Thoracic aorta (tissue), 2 donors: ENCODE data around the gene TNK1. TPM values are rescaled to one million over a fixed set of nuclear protein-coding genes. Genes with fewer than 3 reads are reported as not detected.

ENCODE experiments used
- ATAC-seq: fragments of 150-250 bp; one replicate; pipeline ENCODE4 v1.8.0; 2017; ENCODE audit warnings: low read depth; ENCODE audit not compliant: insufficient number of reproducible peaks, low FRiP score
- DNase-seq: peaks from one replicate; pipeline ENCODE4 v3.0.0-alpha.2; 2020; ENCODE audit warnings: low spot score
- H3K27ac ChIP-seq, 2 donors: fragments of 200-600 bp; sonication (generic); 1 replicate in 1 of 2; 2 replicates in 1 of 2; pipeline ENCODE4 v1.5.1; 2016; ENCODE audit warnings: mild to moderate bottlenecking in 2 of 2, moderate library complexity in 2 of 2
- H3K27me3 ChIP-seq: fragments of 200-600 bp; sonication (generic); replicated peaks from 2 replicates; pipeline ENCODE4 v1.6.0; 2016; ENCODE audit warnings: mild to moderate bottlenecking; ENCODE audit not compliant: insufficient read depth
- H3K36me3 ChIP-seq: fragments of 200-600 bp; sonication (generic); one replicate; pipeline ENCODE4 v1.5.1; 2016
- H3K4me1 ChIP-seq, 2 donors: fragments of 200-600 bp; sonication (generic); 1 replicate in 1 of 2; 2 replicates in 1 of 2; pipeline versions ENCODE4 v1.5.1 to v1.6.0; 2016; ENCODE audit warnings: low read depth in 2 of 2, mild to moderate bottlenecking in 1 of 2; ENCODE audit not compliant: control insufficient read depth in 1 of 2
- H3K4me3 ChIP-seq: fragments of 200-600 bp; sonication (generic); 2 replicates; pipeline ENCODE4 v1.5.1; 2016; ENCODE audit warnings: mild to moderate bottlenecking
- H3K9me3 ChIP-seq: fragments of 200-600 bp; sonication (generic); 2 replicates; pipeline ENCODE4 v1.5.1; 2016
- CTCF ChIP-seq: fragments of 200-600 bp; sonication (generic); IDR thresholded peaks from one replicate; pipeline ENCODE4 v1.5.1; 2019; ENCODE audit warnings: antibody characterized with exemption
- total RNA-seq, 2 donors: library from RNA; depleted of rRNA; stranded (reverse); fragments of >200 nt; gene quantifications; one replicate each; pipeline versions ENCODE4 v1.1.0 to v1.2.3, GENCODE V29; 2016

The TNK1 gene
- total RNA-seq, 2 donors from 2014 or later, result 3.7 to 4.7 TPM

- ATAC-seq (no peak), DNase-seq (no peak)
- peaks cover 12% of the 10 kb centered on the region in 2 donors for H3K4me1 ChIP-seq
- no peaks in the 10 kb centered on the region for H3K27me3 ChIP-seq
- H3K9me3 ChIP-seq, result no peaks in the 10 kb centered on the region
- H3K36me3 ChIP-seq, result no peaks in the 10 kb centered on the region
- H3K4me3 ChIP-seq, result no peak overlapping the region
- no peak for TF ChIP-seq CTCF
- H3K27ac ChIP-seq, result no peak overlapping the region
Measured at GRCh38 chr17:7398612-7399011, 17.7 kb downstream of the TNK1 start.

GRCh38 chr17:7403043-7403726 lies 22.3 kb downstream of the TNK1 start:
- H3K27me3 ChIP-seq, result no peaks in the 10 kb centered on the region
- H3K4me1 ChIP-seq, result peaks cover 18% of the 10 kb centered on the region in 2 donors
- DNase-seq (no peak), ATAC-seq (no peak)
- TF ChIP-seq CTCF, result no peak
- H3K9me3 ChIP-seq, result no peaks in the 10 kb centered on the region
- H3K4me3 ChIP-seq, result peak overlapping the region; percentile 90
- H3K36me3 ChIP-seq, result no peaks in the 10 kb centered on the region
- H3K27ac ChIP-seq, result peak overlapping the region; percentile 78 to 93

- H3K36me3 ChIP-seq, result no peaks in the 10 kb centered on the region
- peak; percentile 17 for ATAC-seq
- no peak for TF ChIP-seq CTCF
- peak overlapping the region; percentile 78 to 93 for H3K27ac ChIP-seq
- H3K9me3 ChIP-seq, result no peaks in the 10 kb centered on the region
- H3K27me3 ChIP-seq, result no peaks in the 10 kb centered on the region
- H3K4me1 ChIP-seq, result peaks cover 18% of the 10 kb centered on the region in 2 donors
- H3K4me3 ChIP-seq, result peak overlapping the region; percentile 90
- DNase-seq, result peak; percentile 26
Measured at GRCh38 chr17:7403727-7403976, 22.8 kb downstream of the TNK1 start.

- peak; percentile 97 for DNase-seq
- Histone ChIP-seq H3K27me3 (no peaks in the 10 kb centered on the region), H3K36me3 (no peaks in the 10 kb centered on the region), H3K4me1 (peaks cover 18% of the 10 kb centered on the region in 2 donors), H3K4me3 (peak within 1 kb of the TSS; percentile 90), H3K27ac (peak within 1 kb of the TSS; percentile 90 to 93), H3K9me3 (no peaks in the 10 kb centered on the region)
- no peak for TF ChIP-seq CTCF
- peak; percentile 94 for ATAC-seq
Measured at GRCh38 chr17:7403977-7404736, 23.3 kb downstream of the TNK1 start, which contains the start of gene TMEM256. TMEM256 (minus strand) TSS chr17:7404097; CDS start chr17:7404084, 13 bp downstream.

GRCh38 chr17:7404737-7405349 lies 24.0 kb downstream of the TNK1 start:
- no peak for TF ChIP-seq CTCF
- H3K27ac ChIP-seq, result peak overlapping the region; percentile 90 to 93
- no peak for DNase-seq

More at GRCh38 chr17:7404737-7405349, 24.0 kb downstream of the TNK1 start:
- Histone ChIP-seq H3K9me3 (no peaks in the 10 kb centered on the region), H3K4me3 (peak overlapping the region; percentile 90), H3K36me3 (no peaks in the 10 kb centered on the region), H3K4me1 (peaks cover 18% of the 10 kb centered on the region in 2 donors), H3K27me3 (no peaks in the 10 kb centered on the region)
- peak; percentile 42 for ATAC-seq
